Sigmoid colon (tissue), 4 donors: ENCODE results near the gene MSX1.

ENCODE experiments used
- EP300 ChIP-seq, 4 donors: sonication (generic); formaldehyde crosslinking; IDR thresholded peaks; one replicate each; pipeline ENCODE4 v1.6.1; 2017; ENCODE audit warnings: antibody characterized with exemption in 4 of 4
- POLR2A ChIP-seq, 2 donors: fragments of 450-650 bp; IDR thresholded peaks; one replicate each; pipeline ENCODE4 v1.6.1; 2016; ENCODE audit warnings: antibody characterized with exemption in 2 of 2, mild to moderate bottlenecking in 2 of 2, moderate library complexity in 2 of 2
- POLR2AphosphoS5 ChIP-seq, 4 donors: sonication (generic); formaldehyde crosslinking; IDR thresholded peaks; one replicate each; pipeline ENCODE4 v1.6.1; 2017; ENCODE audit warnings: antibody characterized with exemption in 4 of 4
- TF ChIP-seq, protein P1 (sequence below), 4 experiments: fragments of 450-650 bp in 3 of 4; fragments of 200-600 bp in 1 of 4; IDR thresholded peaks; one replicate each; pipeline ENCODE4 v1.5.1; 2016 to 2019; ENCODE audit warnings: antibody characterized with exemption in 4 of 4, mild to moderate bottlenecking in 3 of 4, moderate library complexity in 2 of 4

- TF ChIP-seq, protein P1, sequence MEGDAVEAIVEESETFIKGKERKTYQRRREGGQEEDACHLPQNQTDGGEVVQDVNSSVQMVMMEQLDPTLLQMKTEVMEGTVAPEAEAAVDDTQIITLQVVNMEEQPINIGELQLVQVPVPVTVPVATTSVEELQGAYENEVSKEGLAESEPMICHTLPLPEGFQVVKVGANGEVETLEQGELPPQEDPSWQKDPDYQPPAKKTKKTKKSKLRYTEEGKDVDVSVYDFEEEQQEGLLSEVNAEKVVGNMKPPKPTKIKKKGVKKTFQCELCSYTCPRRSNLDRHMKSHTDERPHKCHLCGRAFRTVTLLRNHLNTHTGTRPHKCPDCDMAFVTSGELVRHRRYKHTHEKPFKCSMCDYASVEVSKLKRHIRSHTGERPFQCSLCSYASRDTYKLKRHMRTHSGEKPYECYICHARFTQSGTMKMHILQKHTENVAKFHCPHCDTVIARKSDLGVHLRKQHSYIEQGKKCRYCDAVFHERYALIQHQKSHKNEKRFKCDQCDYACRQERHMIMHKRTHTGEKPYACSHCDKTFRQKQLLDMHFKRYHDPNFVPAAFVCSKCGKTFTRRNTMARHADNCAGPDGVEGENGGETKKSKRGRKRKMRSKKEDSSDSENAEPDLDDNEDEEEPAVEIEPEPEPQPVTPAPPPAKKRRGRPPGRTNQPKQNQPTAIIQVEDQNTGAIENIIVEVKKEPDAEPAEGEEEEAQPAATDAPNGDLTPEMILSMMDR (IDR thresholded peaks at IDR 0.05), result no peak
- TF ChIP-seq POLR2A (IDR thresholded peaks at IDR 0.05) (no peak), EP300 (IDR thresholded peaks at IDR 0.05) (no peak), POLR2AphosphoS5 (IDR thresholded peaks at IDR 0.05) (no peak)
Observed at GRCh38 chr4:4901877-4902276, 42.4 kb downstream of the MSX1 start.
